A549 treated with CORT108297 at 1 μM for 4 hours (cell line): ENCODE results near the gene SZT2. TPM values are rescaled to one million over a fixed set of nuclear protein-coding genes. Genes with fewer than 3 reads are reported as not detected.

Source experiments
- total RNA-seq: library from RNA; stranded (reverse); fragments of 200-300 nt; extraction: Qiagen RNA extraction; gene quantifications from 5 replicates; pipeline ENCODE4 v1.2.3, GENCODE V29; 2022

The SZT2 gene
- total RNA-seq = 5.5 to 8.7 TPM (median 8.3 TPM) in 5 replicates

GRCh38 chr1:43389326-43390313 lies at the start of gene SZT2, which contains the start of gene MED8:
Gene SZT2 (plus strand): TSS chr1:43389899. CDS start chr1:43389969, 70 bp downstream.
Gene MED8 (minus strand): TSS chr1:43389800. CDS start chr1:43389764, 36 bp downstream.

DNA sequence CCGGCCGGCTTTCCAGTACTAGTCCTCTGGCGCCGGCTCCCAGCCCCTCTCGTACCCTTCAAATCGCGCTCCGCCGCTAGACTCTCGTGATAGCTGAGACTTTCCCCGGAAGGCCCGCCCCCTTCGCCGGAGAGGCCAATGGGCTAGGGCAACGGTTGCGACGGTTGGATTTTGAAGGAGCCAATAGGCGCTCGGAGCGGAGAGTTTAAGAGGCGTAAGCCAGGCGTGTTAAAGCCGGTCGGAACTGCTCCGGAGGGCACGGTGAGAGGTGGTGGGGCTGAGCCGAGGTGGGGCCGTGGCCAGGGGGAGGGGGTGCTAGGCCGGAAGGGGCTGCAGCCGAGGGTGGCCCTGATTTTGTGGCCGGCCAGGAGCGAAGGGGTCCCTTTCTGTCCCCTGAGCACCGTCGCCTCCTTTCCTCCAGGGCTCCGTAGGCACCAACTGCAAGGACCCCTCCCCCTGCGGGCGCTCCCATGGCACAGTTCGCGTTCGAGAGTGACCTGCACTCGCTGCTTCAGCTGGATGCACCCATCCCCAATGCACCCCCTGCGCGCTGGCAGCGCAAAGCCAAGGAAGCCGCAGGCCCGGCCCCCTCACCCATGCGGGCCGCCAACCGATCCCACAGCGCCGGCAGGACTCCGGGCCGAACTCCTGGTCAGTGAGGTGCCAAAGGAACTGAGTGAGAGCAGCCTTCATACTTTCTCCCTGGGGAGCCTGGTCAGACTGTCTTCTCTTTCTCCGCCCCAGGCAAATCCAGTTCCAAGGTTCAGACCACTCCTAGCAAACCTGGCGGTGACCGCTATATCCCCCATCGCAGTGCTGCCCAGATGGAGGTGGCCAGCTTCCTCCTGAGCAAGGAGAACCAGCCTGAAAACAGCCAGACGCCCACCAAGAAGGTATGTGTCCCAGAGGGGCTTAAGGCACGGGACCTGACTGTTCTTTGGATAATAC lies 30.7 kb upstream of the SZT2 start, which contains the start of gene CDC20:
Gene CDC20 (plus strand): TSS at position 236 of the 948 bp plus-strand sequence. CDS start 235 bp downstream, at position 471.

DNA sequence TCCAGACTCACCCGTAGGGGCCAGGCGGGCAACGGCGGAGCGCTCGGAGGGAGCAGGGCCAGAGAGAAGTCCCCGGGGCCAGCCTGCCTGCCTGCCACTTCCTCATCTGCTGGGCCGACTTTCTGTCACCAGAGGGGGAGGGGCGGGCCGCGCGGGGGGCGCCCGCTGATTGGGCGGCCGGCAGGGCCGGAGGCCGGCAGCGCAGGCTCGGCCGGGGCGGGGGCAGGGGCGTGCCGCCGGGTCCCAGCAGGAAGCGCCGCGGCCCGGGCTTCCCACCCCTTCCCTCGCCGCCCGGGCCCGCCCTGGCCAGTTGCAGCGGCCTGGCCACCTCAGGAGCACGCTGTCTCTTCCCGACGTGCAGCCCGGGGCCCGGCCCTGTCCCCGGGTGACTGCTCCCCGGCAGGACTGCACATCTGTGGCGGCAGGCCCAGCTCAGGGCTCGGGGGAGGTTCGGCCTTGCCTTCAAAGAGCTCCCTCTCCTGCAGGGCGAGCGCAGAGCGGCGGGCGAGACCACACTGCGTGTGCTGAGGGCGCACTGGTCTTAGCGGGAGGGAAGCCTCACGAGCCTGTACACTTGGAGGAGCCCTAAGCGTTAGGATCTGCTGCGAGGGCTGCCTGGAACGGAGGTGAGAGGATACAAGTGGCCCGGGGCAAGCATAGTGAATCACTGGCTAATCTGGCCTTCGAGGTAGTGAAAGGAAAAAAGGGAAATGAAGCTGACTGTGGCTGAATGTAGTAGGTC lies 21.6 kb upstream of the SZT2 start, which contains the start of gene ELOVL1:
Gene ELOVL1 (minus strand): TSS at position 108 of the 742 bp plus-strand sequence. CDS start 2,402 bp downstream, outside the sequence.

DNA sequence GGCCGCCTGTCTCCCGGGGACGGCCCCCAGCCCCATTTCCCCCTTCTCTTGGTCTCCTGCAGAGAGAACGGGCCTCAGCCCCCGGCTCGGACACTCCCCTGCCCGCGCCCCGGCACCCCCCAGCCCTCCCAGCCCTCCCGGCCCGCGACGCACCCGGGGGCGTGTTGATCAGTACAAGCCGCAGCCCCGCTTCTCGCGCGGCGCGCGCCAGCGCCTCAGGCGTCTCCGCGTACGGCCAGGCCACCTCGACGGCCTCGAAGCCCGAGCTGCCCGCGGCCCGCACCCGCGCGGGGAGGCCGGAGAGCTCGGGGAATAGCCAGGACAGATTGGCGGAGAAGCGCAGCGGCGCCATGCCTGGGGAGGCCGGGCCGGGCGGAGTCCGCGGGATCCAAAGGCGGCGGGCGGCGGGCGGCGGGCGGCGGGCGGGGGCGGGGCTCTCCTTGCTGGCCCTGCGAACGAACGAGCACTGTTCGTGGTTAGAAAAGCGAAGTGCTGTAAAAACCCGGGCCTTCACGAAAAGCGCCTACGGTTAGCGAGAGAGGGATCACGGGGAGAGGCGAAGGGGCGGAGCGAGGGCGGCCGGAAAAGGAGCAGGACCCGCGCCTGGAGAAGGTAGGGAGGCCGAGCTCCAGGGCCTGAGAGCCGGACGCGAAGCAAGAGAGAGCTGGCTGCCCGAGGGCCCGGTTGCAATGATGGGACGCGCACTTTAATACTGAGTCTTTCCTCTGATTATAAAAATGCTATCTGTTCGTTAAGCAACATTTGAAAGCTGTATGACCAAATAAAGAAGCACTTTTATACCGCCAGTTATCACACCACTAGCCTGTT lies 64.0 kb downstream of the SZT2 start, which contains the start of gene HYI:
Gene HYI (minus strand): TSS at position 490 of the 828 bp plus-strand sequence. CDS start 138 bp downstream, at position 352.

Other genes with a start within 250 kb of the SZT2 start
- gene EBNA1BP2, start 217.6 kb upstream of the SZT2 start, total RNA-seq = 176 to 196 TPM (median 188 TPM) in 5 replicates
- 0.36 to 0.62 TPM (median 0.47 TPM) in 5 replicates for gene CFAP57, start 217.6 kb upstream of the SZT2 start, total RNA-seq
- gene TMEM125, start 119.9 kb upstream of the SZT2 start, total RNA-seq = 0.09 TPM in 1 of 5 replicates, not detected in the others
- gene C1orf210, start 104.3 kb upstream of the SZT2 start, total RNA-seq = not detected in 5 replicates
- gene TIE1, start 88.9 kb upstream of the SZT2 start, total RNA-seq = not detected in 5 replicates
- gene MPL, start 52.1 kb upstream of the SZT2 start, total RNA-seq = 0.14 TPM in 1 of 5 replicates, not detected in the others
- gene CDC20, start 30.9 kb upstream of the SZT2 start, total RNA-seq = 187 to 214 TPM (median 200 TPM) in 5 replicates
- 144 to 161 TPM (median 146 TPM) in 5 replicates for gene ELOVL1, start 21.9 kb upstream of the SZT2 start, total RNA-seq
- gene MED8, start 99 bp upstream of the SZT2 start, total RNA-seq = 36.6 to 38.3 TPM (median 37.3 TPM) in 5 replicates
- 13.3 to 18.1 TPM (median 16.7 TPM) in 5 replicates for gene HYI, start 64.0 kb downstream of the SZT2 start, total RNA-seq
- gene PTPRF, start 141.0 kb downstream of the SZT2 start, total RNA-seq = 80.8 to 120 TPM (median 98.1 TPM) in 5 replicates